Activated T-cell treated with anti-CD3 and anti-CD28 coated beads, Interleukin-2, amount 50 U/mL, for 48 hours (primary cell): ENCODE data around the gene SEC23IP.

Experiments used
- DNase-seq, 2 experiments: peaks; one replicate each; pipeline ENCODE4 v3.0.0-alpha.2; 2020

SEC23IP gene

DNA sequence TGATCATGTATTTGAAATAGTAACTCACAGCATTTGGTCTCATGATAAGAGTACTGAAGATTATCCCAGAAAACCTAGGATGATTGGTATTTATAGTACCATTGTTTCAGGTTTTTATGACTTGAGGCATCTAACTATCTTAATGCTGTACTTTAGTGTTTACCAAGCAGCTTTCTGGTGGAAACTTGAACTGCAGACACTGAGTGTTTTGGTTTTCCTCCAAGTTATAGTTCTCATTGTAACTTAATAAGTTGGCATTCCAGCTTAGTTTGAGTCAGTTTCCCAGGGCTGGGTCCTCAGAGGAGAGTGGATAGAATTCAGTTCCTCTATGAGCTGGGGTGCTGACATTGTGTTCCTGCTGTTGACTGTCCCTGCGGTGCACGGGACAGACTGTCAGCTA lies 50.4 kb downstream of the SEC23IP start:
- DNase-seq = no peak

DNA sequence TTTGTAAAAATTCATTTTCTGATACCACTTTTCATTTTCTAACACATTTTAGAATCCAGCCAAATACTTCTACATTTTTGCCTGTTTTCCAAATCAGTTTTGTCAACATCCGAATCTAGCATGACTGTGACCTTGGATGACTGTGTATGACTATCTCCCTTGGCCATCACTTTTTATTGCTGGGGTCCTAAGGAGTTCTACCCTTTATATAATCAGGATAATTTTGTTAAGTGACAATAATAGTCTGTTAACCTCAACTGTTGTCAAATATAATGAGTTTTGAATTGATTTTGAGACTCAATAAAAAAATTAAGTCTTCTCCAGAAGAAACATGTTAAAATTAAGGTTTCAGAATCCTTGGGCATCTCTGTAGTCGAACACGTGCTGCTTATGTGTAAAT lies 53.3 kb downstream of the SEC23IP start:
- DNase-seq = no peak

DNA sequence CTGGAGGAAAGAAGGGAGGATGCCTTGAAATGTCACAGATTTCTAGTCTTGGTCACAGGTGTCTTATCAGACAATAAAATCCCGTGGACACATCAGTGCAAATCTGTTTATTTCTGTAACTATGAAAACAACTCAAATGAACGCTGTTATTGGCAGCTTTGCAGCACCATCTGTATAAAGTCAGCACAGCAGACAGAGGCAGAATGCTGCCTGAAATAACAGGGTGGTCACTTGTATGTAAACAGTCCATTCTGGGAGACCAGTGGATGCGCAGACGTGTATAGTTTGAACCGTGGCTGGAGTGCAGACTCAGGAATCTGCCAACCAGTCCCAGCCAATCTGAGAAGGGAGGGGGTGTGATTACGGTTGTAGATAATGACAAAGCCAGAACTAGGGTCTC lies 54.8 kb downstream of the SEC23IP start:
- DNase-seq = no peak

DNA sequence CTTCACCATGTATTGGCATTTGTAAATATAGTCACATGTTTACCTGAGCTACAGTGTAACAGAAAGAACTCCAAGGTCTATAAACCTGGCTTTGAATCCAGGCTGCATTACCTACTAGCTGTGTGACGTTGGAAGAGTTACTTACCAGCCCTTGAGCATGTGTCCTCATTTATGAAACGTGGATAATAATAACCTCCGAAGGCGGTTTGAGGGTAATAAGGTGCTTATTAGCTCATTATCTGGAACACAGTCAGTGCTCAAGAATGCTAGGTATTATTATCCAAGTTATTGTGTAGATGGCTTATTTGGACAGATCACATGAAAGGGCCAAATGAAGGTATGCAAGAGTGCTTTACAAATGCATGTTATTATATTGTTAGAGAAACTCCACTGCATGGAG lies 64.9 kb downstream of the SEC23IP start:
- no peak for DNase-seq

DNA sequence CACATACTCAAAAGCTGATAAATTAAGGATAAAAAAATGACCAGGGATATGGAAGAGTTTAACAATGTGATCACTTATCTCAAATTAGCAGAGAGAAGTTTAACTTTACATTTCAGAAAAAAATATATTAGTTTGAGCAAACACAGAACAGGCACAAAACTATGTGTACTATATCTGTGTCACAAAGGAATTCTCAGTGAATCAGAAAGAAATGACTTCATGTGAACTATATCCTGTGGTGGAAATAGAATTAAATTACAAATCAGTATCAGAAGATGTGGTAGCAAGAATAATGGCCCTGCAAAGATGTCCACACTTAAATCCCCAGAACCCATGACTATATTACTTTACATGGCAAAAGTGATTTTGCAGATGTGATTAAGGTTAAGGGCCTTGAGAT lies 70.3 kb downstream of the SEC23IP start:
- DNase-seq = no peak

DNA sequence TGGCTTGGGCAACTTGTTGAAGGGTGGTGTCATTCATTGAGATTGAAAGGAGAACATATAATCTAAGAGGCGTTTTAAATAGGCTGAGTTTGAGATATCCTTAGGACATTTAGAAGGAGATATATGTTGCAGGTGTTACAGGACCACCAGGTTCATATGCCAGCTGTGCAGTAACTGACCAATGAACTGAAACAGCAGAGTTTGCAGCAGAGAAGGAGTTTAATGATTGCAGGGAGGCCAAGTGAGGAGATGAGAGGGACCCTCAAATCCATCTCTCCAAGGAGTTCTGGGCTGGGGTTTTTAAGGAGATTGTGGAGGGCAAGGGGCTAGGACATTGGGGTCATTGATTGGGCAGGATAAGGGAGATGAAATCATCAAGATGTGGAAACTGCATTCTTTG lies 74.5 kb downstream of the SEC23IP start:
- DNase-seq = no peak

DNA sequence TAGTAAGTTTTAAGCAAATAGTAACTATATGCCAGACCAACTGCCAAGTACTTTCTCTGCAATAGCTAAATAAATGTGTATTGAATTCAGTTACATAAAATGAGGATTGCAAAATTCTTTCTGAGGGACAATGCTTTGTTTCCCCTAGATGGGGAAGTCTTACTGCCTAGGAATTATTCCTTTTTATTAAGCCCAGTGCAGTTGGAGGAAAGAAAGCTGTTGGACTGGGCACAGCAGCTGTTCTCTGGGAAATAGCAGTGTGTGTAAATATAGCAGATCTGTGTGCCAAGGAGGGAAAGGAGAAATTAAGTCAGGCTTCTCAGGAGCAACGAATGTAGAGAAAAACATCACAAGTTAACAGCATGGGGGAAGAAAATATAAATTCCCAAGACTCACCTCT lies 77.1 kb downstream of the SEC23IP start:
- DNase-seq = no peak

DNA sequence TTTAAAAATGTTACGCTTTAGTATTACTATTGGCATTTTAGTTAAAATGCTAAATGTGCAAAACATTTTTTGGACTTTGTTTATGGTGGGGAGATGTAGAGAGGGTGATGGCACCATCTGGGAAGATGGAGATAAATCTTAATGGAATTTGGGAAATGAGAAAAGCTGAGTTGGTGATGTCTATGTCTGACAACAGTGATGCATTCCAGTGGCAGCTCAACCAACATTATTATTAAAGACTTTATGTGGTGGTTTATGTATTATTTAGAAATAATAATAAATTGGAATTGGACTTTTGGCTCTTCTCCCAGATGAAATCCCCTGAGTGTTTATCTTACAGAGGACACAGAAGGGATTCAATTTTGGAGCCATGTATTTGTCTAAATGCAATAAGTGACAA lies 77.6 kb downstream of the SEC23IP start:
- no peak for DNase-seq

DNA sequence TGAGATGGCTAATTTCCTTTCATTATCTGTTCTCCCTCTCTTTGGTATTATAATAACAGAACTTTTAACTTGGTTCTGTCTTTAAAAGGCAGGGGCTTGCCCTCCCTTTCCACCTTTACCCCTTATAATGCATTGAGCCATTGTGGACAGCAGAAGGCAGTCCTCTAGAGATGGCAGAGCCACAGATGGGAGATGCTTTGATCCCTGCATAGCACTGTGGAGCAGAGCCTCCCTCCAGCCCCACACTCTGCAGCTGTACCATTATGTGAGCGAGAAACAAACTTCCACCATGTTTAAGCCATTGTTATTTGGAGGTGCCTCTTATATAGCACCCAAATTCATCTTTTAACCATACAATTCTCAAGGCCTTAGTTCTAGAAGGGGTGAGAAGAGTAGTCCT lies 78.4 kb downstream of the SEC23IP start:
- DNase-seq = no peak

DNA sequence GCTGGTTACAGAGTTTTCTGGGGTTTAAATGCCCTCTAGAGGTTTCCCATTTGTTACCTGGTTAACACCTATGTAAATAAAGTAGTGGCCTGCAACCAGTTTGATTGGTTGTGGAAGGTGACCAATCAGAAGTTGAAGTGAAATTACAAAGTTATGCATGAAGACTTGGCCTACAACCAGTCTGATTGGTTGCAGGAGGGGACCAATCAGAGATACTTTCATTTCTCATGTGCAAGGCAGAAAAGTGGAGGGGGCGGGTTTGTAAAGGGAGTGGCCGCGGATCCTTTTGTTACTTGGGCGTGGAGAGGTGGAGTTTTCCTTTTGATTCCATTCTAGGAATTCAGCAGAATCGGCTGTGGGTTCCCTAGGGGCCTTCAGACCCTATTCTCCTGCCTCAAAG lies 80.8 kb downstream of the SEC23IP start:
- DNase-seq = no peak

DNA sequence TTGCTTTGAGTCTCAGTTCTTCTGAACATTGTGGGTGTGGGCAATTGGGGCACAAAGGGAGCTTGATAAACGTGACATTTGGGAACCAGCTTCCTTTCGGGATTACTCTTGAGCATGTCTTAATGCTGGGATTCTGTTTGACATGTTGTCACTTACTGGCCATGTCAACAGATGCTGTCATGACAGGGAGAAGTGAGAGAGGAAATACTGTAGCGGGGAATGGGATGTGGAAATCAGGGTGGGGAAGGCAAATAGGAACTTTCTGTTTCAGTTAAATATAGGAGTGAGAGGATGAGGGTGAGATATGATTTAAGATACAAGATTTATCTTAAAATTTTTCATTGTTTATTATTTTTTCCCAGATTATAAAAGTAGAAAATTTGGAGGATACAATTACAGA lies 83.9 kb downstream of the SEC23IP start:
- no peak for DNase-seq

DNA sequence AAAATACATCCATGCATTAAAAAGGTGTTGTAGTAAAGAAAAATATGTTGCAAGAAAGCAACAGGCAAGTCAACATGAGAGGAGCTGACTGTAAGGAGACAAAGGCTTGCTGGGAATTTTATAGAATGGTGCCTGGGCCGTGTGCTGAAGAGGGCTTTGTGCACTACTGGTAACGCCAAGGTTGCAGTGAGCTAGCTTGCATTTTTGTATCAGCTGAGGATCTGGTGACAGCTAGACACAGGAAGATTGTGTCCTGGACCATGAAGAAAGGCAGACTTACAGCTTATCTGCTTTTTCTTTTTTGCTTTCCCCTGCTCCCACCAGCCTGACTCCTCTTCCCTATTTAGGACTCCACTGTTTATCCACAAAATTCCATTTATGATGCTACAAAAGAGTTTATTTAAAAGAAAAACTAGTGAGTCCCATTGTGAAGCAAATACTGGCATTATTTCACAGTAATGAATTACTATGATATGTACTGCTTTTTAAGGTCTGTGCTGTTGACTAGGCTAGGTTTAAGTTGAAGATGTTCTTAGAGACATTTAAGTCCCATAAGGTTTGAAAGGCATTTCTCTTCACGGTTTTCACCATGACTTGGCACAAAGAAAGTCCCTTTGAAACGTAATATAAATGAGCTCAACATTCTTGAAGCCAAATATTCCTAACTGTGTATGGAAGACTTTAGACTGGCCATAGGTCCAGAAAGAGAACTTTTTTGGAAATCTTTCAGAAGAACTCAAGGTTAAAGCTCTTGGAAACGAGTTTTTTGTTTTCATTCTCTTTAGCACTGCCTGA lies 88.6 kb downstream of the SEC23IP start:
- DNase-seq = no peak

DNA sequence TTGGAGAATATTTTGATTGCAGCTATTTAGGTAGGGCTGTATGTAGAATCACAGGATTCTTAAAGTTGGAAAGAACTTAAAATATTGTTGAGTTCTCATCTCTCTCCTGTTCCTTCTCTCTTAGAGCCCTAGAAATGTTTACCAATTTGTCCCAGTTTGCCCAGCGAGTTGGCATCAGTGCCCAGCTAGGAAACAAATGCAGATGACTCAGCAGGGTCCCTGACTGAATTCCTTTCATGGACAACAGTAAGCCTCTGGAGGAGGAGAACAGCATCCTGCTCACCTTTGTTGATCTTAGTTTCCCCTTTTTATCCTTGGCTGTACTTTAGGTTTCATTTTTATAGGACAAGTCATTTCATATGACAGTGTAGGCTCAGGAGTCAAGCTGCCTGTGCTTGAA lies 89.3 kb downstream of the SEC23IP start:
- DNase-seq = no peak

DNA sequence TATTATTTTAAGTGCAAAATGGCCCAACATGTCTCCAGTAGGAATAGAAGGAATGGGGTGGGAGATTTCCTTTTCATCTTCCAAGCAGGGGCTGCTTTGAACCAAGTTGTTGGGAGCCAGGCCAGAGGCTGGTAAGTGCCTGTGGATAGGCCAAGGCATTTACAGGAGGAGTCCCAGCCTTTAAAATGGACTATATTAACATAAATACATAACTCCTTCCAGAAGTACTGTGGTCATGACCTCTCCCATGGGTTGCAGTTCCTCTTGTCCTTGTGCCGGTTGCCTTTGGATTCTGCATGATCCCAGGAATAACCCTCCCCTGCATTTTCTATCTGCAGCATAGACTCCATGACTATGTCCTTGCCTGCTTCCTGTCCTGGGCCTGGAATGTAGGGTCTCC lies 95.8 kb downstream of the SEC23IP start:
- no peak for DNase-seq

DNA sequence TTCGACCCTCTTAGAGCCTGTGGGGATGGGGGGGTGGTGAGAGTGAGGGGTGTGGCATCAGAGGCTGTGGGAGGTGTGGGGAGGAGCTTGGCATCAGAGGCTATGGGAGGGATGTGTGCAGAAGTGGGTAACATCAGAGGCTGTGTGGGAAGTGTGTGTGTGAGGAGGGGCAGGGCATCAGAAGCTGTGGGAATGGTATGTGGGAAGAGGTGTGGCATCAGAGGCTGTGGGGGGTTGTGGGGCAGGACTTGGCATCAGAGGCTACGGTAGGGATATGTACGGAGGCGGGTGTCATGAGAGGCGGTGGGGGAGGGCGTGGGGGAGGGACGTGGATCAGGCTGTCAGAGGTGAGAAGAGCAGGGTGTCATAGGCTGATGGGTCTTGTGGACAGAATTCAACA lies 97.4 kb downstream of the SEC23IP start:
- no peak for DNase-seq

DNA sequence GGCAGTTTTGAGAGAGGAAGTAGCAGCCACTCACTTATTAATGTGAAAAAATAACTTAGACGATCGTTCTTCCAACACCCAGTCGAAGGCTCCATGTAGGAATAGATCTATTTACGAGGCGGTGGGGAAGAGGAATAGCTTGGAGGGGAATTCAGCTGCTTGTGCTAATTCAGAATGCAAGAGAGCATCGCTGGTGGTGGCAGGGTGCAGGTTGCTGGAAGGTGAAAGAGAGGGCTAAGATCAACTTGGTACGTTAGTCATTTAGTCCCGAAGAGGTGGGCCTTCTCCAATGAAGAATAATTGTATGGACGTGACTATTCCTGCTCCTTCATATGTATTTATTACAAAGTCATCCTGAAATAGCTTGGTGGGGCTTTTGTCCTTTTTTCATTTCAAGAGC lies 98.5 kb downstream of the SEC23IP start:
- no peak for DNase-seq

DNA sequence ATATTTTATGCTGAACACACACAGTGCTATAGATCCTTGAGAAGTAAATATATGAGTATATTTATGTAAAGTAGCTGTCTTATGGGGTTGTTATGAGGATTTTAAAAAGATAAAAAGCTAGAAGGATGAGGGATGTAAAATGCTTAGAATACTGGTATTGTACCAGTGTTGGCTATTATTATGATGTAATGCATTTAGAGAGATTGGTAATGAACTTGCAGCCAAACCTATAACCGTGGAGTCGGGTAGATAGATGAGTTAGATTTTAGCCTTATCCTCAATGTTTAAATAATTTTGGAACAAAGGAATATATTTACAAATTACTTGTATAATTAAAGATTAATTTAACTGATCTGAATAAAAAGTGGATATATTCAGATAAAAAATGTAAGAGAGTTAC lies 99.3 kb downstream of the SEC23IP start:
- no peak for DNase-seq
